Stimulated activated CD4-positive, alpha-beta T cell treated with anti-CD3 and anti-CD28 coated beads, Interleukin-2, amount 100 ng/mL, for 24 hours (primary cell): Measurements from ENCODE around the gene KLHL41.
A peak's percentile ranks its signal among the peaks of the same experiment; 100 is the strongest.

Source experiments
- DNase-seq, 2 donors: peaks; one replicate each; pipeline ENCODE4 v3.0.0-alpha.2; 2020

KLHL41 gene

DNA sequence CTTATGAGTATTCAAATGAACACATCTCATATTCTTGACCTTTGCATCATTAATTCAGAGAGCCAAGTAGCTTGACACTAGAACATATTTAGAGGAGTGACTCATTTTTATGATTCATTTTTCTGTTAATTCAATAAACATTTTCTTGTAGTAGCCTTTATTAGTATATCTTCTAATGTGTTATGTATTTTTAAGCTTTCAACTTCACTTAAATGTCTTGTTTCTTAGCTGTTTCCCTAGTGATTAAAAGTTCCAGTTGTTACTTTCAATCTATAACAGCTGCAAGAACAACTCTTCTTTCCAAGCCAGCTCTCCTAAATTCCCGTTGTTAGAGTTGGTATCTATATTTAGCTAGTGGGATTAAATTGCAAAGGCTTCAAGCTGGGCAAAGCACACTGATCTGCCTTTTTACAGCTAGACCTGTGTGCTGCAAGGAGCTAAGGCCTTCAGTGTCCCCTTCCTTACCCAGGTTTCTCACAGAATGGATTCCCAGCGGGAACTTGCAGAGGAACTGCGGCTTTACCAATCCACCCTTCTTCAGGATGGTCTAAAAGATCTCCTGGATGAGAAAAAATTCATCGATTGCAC lies at the start of gene KLHL41:
Gene KLHL41 (plus strand): TSS at position 405 of the 588 bp plus-strand sequence. CDS start 77 bp downstream, at position 482.
- DNase-seq: no peak

DNA sequence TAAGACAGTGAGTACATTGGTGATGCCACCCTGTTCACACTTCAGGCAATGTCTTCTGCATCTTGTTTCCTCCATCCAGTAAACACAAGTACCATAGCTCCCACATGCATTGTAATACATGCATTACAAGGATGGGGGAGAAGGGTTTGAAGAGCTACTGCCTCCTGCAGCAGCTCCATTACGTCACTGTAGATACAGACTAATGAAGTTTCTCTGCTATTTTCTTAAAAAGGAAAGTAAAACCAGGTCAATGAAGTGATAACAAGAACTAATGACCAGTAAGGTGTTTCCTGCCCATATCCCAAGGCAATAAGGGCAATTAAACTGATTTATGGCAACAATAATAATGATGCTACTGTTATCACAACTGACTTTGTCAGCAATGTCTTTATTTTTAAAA lies 48.4 kb upstream of the KLHL41 start:
- DNase-seq: no peak

DNA sequence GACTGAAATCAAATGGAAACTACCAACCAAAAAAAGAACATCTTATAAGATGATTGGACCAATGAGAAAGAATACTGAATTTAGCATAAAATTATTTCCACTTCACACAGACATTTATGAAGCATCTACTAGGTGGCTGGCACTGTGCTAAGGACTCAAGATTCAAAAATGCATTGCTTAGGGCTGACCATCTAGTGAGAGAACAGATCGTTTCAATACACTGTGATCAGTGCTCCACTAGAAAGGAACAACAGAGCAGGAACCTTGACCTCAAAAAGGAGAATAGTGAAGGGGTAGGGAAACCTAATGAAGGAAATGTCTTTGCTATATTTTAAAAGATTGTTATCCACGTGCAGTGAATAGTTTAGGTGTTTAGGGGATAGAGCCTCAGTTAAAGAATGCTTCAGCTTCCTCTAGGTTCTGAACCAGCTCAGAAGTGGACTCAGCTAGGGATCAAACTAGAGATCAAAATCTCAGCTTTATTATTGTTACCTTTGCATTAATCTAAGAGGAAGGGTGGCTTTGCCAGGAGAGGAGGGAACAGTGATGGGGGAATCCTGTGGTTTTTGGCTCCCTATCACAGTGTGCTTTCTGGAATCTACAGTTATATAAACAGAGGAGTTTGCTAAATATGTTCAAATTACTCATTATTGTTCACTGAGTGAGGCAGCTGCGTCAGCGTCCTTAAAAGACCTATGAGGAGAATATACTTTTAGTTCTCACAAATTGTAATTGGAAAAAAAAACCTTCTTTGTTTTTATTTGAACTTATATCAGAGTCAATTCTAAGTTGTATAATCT lies 46.4 kb upstream of the KLHL41 start:
- no peak for DNase-seq

DNA sequence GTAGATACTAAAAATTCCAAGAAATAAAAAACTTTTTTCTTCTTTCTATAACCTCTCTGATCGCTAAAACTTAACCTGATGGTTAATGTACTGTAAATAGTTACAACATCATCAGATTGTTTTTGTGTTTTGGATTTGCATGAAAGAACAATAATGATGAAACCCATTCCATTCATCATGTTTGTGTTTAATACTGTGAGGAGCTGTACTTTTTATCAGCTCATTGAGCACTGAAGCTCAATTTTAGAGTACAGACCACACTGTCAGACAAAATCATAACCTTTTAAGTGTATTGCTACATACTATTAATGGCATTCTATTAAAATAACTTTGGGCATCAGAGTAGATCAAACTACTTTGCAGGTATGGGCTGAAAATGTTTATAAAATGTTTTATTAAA lies 45.0 kb upstream of the KLHL41 start:
- DNase-seq: no peak

DNA sequence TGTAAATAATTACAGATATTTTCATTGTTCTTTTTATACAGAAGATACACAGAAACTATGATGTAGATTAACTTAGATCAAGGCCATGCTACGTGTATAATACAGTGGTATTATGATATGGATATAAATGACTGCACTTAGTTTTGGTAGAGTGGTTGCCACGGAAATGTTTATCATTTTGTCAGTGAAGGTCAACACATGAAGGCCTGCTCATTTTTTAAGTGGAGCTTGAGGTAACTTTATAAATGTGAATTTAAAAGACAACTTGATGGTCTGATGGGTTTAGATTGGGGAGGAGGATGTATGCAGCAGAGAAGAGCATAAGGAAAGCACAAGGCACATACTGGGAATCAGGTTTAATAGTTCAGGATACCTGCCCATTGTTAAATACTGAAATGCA lies 44.6 kb upstream of the KLHL41 start:
- no peak for DNase-seq

DNA sequence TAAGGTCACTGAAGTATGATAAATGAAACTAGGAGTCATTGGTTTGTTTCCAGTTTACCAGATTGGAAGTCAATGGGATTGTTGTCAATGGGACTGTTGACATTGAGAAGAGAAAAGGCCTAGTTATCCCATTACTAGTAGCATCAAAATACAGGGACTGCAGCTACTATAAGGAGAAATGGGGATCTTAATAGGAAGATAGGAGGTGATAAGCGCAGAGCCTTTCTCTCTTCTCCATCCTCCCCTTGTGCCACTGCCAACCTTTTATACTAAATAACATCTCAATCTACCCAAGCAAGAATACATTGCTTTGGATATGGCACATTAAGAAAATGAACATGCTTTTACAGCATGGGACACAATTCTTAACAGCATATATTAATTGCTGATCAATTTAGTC lies 40.7 kb upstream of the KLHL41 start:
- DNase-seq: no peak

DNA sequence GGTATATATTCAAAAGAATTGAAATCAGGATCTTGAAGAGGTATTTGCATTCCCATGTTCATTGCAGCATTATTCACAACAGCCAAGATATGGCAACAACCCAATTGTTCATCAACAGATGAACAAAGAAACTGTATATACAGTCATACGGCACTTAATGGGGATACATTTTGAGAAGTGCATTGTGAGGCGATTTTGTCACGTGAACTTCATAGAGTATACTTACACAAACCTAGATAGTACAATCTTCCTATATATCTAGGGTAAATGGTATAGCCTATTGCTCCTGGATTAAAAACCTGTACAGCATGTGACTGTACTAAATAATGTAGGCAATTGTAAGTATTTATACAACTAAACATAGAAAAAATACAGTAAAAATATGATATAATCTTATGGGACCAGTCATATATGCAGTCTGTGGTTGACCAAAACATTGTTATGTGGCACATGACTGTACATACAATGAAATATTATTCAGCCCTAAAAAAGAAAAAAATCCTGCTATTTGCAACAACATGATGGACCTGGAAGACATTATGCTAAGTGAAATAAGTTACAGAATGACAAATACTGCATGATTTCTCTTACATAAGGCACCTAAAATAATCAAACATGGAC lies 39.4 kb upstream of the KLHL41 start:
- DNase-seq: no peak

DNA sequence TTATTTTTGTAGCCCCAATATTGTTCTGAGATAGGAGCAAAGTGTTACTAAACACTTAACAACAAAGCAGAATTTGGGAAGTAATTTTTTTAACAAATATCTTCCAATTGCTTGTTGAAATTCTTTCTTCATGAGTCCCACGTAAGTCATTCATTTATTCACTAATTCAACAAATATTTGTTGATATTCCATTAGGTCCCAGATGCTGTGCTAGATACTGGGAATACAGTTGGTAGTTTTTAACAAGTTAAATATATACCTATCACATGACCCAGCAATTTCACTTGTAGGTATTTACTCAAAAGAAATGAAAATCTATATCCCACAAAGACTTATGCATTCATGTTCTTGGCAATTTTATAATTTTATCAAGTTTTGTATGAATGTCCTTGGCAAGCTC lies 37.3 kb upstream of the KLHL41 start:
- DNase-seq: no peak

DNA sequence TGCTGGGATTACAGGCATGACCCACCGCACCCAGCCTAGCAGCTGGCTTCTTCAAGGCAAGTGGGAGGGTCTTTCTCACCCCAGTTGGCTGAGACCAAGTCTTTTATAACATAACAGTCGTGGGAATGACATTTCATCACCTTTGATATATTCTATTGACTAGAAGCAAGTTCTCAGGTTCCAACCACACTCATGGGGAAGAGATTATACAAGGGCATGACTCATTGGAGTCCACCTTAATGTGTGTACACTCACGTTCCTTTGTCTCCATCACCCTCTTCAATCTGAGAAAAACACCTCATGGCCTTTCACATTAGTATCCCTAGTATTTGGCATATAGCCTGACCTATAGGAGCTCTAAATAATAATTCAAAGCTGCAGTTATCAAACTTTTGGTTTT lies 33.0 kb upstream of the KLHL41 start:
- DNase-seq: no peak

DNA sequence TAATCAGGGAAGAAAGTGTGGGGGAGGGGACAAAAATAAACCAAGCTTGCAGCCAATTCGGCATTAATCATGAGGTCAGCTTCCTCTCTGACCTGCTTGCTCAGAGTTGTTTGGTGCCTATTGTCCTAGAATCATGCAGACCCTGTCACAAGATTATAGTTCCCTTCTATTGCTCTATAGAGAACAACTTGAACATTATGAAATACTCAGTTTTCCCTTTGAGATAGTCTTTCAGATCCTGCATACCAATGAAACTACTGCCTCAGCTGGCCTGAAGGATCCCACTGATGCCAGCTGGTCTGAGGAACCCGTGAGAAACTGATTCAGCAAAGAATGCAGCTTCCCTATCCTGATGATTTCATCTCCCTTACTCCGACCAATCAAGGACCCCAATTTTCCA lies 31.2 kb upstream of the KLHL41 start:
- DNase-seq: no peak

DNA sequence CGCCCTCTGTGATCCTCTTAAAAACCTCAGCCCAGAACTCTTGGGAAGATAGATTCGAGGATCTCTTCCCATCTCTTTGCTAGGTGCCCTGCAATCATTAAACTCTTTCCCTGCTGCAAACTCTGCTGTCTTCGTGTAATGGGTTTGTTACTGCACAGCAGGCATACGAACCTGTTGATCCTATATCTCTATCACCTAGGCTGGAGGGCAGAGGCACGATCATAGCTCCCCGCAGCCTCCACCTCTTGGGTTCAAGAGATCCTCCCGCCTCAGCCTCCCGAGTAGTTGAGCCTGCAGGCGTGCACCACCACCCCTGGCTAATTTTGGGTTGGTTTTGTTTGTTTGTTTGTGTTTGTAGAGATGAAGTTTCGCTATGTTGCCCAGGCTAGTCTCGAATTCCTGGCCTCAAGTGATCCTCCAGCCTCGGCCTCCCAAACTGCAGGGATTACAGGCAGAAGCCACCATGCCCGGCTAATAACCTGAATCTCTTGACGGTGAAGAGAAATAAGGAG lies 30.7 kb upstream of the KLHL41 start:
- no peak for DNase-seq

DNA sequence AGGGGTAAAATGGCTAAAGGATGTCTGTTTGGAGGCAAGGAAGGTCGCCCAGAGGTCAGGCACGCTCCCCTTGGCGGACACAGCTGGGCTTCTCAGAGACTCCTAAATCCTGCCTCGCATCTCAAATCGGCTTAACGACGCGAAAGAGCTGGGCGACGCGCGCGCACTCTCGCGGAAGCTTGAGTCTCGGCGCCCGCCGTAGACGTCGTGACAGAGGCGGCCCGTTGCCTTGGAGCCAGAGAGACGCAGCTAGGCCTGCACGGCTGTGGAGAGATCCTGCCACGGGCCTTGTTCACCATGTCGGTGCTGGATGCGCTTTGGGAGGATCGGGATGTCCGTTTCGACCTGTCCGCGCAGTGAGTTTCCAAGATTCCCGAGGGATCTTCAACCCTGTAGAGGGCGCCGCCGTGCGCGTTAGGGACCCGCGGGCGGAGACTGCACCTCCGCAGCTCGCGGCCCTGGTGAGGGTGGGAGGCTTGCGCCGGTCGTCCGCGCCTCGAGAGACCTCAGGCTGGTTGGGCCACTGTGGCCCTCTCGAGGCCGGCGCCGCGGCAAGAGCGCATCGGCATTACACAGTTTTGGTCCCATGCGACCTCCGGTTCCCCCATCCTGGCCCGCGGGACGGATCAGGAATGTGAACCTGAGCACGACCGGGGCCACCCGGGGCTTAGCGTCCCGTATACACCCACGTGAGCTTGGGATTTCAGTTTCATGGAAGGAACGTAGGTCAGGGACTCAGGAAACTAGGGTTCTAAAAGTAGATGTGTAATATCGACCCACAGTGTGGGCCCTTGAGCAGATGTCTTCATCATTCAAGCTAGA lies 30.0 kb upstream of the KLHL41 start, which contains the start of gene BBS5:
Gene BBS5 (plus strand): TSS at position 238 of the 822 bp plus-strand sequence. CDS start 60 bp downstream, at position 298.
- peak; percentile 77 to 81 for DNase-seq

DNA sequence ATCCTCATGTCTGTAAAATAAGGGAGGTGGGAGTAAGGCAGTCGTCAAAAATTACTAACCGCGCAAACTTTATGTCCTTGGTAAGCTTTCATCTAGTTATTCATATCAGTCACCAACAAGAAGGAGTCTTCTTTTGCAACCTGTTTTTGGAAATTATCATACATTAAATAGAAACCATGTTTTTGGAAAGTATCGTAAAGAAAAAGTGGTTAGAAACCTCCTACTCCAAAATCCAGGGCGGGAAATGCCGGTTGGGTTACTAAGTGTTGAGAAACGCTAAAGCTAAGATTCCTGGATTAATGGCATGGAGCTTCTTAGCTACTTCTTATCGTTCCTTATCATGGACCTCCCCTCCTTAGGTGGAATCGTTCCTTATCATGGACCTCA lies 29.4 kb upstream of the KLHL41 start:
- no peak for DNase-seq

DNA sequence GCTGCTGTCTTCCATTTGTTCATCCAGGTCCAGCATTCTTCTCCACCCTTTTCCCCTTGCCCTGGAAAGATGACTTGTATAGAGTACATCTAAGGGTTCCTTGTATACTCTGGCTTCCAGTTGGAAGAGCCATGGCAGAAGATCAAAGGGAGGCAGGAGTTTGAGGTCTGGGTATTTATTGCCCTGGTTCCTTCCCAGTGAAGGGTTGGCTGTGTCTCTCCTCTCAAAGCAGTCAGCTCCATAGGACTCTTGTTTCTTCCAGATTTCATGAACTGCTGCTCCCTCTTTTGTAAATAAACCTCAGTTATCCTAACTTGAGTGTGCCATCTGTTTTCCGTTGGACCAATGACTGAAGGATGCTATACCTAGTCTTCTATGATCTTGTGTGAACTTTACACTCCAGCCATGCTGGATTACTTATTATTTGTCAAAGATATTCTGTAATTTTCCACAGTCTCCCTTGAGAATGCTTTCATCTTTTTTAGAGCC lies 23.8 kb upstream of the KLHL41 start:
- DNase-seq: no peak

DNA sequence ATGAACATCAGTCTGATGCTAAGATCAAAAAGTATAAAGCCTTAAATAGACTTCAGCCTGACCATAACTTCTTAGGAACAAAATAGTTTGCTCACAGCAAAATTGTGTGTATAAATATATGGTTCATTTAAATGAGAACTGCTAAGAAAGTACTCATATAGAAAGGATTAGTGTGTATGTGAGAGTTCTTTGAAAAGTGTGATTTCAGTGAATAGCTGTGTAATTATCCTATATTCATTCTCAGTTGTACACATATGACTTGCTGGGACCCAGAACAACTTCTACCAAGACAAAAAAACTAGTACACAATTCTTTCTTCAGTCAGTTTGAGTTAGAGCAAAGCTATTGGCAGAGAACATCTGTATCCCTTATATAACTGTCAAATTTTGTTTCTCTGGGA lies 23.0 kb upstream of the KLHL41 start:
- DNase-seq: no peak

DNA sequence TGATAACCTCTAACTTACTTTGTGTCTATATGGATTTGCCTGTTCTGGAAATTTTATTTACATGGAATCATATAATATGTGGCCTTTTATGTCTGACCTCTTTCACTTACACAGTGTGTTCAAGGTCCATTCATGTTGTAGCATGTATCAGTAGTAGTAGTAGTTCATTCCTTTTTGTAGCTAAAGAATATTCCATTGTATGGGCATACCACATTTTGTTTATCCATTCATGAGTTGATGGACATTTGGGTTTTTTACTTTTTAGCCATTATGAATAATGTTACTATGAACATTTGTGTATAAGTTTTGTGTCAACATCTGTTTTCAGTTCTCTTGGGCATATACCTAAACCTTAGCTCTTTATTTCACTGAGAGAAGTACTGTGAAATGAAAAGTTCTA lies 18.7 kb upstream of the KLHL41 start:
- no peak for DNase-seq

DNA sequence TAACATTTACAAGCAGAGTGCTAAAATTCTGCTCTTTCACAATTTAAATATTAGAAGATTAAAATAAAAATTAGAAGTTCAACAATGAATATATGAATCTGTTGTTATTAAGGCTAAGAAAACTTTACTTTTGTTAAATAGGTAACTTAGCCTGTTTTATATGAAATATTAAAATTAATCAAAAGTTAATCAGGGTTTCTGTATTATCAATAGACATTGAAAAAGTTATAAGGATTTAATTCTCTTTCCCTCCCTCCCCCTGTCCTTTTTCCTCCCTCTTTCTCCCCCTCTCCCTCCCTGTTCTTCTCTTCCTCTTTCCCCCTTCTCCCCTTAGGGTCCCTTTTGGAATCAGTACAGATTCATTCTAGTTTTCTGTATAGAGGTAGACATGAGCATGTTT lies 18.1 kb upstream of the KLHL41 start:
- no peak for DNase-seq

DNA sequence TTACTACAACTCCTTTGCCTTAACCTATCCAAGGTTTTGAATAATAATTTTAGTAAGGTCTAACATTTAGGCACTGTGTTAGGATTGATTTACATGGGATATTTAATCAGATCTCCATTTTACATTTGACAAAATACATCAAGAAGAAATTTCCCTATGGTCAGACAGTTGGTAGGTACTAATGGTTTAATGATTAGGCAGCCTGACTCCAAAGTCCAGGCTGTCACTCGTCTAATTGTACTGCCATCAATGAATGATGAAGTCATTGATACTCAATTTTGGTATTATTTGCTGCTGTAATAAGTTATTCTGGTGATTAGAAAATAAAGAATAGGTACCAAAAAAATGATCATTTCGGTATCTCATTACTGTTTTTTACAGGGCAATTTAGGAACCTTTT lies 16.1 kb upstream of the KLHL41 start:
- DNase-seq: no peak

DNA sequence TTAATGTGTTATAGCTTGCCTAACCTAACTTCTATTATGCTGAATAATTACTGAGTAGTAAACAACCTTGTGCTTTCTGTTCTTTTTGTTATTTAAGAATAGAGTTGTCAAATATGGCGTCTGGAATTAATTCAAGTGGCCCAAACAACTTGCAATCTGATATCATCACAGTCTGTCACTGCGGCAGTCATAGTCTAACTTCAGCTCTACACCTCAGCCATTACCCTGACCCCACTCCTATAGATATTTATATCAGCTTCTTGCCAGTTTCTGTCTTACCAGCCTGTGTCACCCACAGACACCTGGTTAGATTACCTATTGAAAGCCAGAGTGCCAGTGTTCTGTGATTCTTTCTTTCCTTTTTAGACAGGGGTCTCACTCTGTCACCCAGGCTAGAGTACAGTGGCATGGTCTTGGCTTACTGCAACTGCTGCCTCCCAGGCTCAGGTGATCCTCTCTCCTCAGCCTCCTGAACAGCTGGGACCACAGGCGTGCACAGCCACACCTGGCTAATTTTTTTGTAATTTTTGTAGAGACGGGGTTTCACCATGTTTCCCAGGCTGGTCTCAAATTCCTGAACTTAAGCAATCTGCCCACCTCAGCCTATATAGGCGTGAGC lies 14.1 kb upstream of the KLHL41 start:
- DNase-seq: no peak

DNA sequence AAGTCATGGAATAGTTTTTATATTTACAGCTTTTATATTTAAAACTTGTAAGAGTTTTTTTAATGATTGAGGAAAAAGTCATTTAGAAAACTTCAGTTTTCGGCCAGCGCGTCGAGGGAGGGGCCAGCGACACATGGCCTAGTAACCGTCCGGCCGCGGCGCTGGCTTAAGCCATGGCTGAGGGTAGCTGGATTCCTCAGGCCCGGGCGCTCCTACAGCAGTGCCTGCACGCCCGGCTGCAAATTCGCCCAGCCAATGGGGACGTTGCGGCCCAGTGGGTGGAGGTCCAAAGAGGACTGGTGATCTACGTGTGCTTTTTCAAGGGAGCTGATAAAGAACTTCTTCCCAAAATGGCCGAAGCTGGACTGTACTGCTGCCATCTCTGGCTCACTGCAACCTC lies 4.9 kb upstream of the KLHL41 start:
- DNase-seq: no peak

DNA sequence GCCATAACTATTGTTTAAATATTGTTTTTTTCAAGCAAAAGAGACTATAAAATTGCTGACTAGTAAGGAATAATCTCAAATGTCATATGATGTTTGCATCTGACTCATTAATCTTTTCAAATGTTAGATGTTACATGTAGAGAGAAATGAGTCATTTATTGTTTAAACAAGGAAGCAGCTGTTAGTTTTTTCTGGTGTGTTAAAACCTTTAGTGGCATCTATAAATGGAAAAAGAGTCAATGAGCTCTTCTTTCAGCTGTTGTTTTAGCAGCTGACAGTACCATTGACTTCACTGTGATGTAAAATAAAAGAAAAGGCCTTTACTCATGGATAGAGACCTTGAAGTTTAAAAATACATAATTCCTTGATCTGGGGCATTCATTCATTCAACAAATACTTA lies 1.8 kb upstream of the KLHL41 start:
- DNase-seq: no peak

DNA sequence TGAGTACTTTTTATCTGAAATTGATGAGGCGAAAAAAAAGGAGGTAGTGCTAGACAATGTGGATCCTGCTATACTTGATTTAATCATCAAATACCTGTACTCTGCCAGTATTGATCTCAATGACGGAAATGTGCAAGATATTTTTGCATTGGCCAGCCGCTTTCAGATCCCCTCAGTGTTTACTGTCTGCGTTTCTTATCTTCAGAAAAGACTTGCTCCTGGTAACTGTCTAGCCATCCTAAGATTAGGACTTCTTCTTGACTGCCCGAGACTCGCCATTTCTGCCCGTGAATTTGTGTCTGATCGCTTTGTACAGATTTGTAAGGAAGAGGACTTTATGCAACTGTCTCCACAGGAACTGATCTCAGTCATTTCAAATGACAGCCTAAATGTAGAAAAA lies 453 bp downstream of the KLHL41 start:
- DNase-seq: no peak

DNA sequence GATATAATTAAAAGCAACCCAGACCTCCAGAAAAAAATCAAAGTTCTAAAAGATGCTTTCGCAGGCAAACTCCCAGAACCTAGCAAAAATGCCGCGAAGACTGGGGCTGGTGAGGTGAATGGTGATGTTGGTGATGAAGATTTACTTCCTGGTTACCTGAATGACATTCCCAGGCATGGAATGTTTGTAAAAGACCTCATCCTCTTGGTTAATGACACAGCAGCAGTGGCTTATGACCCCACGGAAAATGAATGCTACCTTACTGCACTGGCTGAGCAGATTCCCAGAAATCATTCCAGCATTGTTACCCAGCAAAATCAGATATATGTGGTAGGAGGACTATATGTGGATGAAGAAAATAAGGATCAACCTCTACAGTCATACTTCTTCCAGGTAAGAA lies 994 bp downstream of the KLHL41 start:
- DNase-seq: no peak
